ENCODE results near the gene PTPN21.
A peak's percentile ranks its signal among the peaks of the same experiment; 100 is the strongest.

Gene PTPN21

GRCh38 chr14:88463318-88463717, 91.5 kb downstream of the PTPN21 start:
- no peaks in the 10 kb centered on the region for H3K4me1 ChIP-seq (ENCODE audit: control insufficient read depth in 1 of 2, insufficient read depth in 2 of 2, low read length in 2 of 2)

GRCh38 chr14:88454886-88455285, 99.9 kb downstream of the PTPN21 start:
- no peaks in the 10 kb centered on the region for H3K27me3 ChIP-seq (ENCODE audit: insufficient read depth, low read length)
- H2BK5ac ChIP-seq (ENCODE audit: low read depth, low read length, poor library complexity): no peak overlapping the region
- H3K4me2 ChIP-seq (ENCODE audit: low read length): no peak overlapping the region
- H3K36me3 ChIP-seq (ENCODE audit: control insufficient read depth in 1 of 2, insufficient read depth in 2 of 2, low read length in 2 of 2): peaks cover 0 to 2% of the 10 kb centered on the region in 2 experiments
- H4K8ac ChIP-seq (ENCODE audit: low read depth, low read length): no peak overlapping the region
- no peaks in the 10 kb centered on the region for H3K79me2 ChIP-seq (ENCODE audit: control insufficient read depth, insufficient read depth, low read length, poor library complexity)
- H3K9me3 ChIP-seq (ENCODE audit: insufficient read depth, low read depth, low read length): no peaks in the 10 kb centered on the region
- H4K12ac ChIP-seq (ENCODE audit: low read depth, low read length): no peak overlapping the region
- WGBS (ENCODE audit: extremely low coverage, insufficient coverage, insufficient read length): no CpG with 5 or more reads among the region's 2 CpGs
- H3K18ac ChIP-seq (ENCODE audit: low read length): no peak overlapping the region
- H3K4me1 ChIP-seq (ENCODE audit: control insufficient read depth in 1 of 2, insufficient read depth in 2 of 2, low read length in 2 of 2): no peaks in the 10 kb centered on the region
- no peaks in the 10 kb centered on the region for H3K79me1 ChIP-seq (ENCODE audit: low read length)
- H3K27ac ChIP-seq (ENCODE audit: low read depth, low read length): no peak overlapping the region
- H3K4ac ChIP-seq (ENCODE audit: low read depth, low read length): no peak overlapping the region
- no peak overlapping the region for H3K4me3 ChIP-seq (ENCODE audit: low read depth, low read length)
- H2AFZ ChIP-seq (ENCODE audit: insufficient read depth, low read length, poor library complexity): no peak overlapping the region
- no peak overlapping the region for H2BK12ac ChIP-seq (ENCODE audit: low read length)
- H3K23ac ChIP-seq (ENCODE audit: low read length): no peak overlapping the region
- no peak overlapping the region for H2BK120ac ChIP-seq (ENCODE audit: insufficient read depth, low read length, poor library complexity)
- DNase-seq: no peak
- H4K91ac ChIP-seq (ENCODE audit: low read depth, low read length): no peak overlapping the region
- H3K14ac ChIP-seq (ENCODE audit: low read length): no peak overlapping the region
- H3K9ac ChIP-seq (ENCODE audit: low read length): no peak overlapping the region
- H2AK5ac ChIP-seq (ENCODE audit: low read length): no peak overlapping the region

More at GRCh38 chr14:88463318-88463717, 91.5 kb downstream of the PTPN21 start:
- Histone ChIP-seq H3K23ac (ENCODE audit: low read length) (no peak overlapping the region), H3K14ac (ENCODE audit: low read length) (no peak overlapping the region), H3K79me1 (ENCODE audit: low read length) (peaks cover 2% of the 10 kb centered on the region), H3K4me3 (ENCODE audit: low read depth, low read length) (no peak overlapping the region), H3K79me2 (ENCODE audit: control insufficient read depth, insufficient read depth, low read length, poor library complexity) (no peaks in the 10 kb centered on the region), H4K91ac (ENCODE audit: low read depth, low read length) (no peak overlapping the region), H2BK120ac (ENCODE audit: insufficient read depth, low read length, poor library complexity) (no peak overlapping the region), H3K9ac (ENCODE audit: low read length) (no peak overlapping the region), H2AFZ (ENCODE audit: insufficient read depth, low read length, poor library complexity) (no peak overlapping the region), H4K12ac (ENCODE audit: low read depth, low read length) (no peak overlapping the region), H4K8ac (ENCODE audit: low read depth, low read length) (no peak overlapping the region), H3K4ac (ENCODE audit: low read depth, low read length) (no peak overlapping the region), H3K27me3 (ENCODE audit: insufficient read depth, low read length) (no peaks in the 10 kb centered on the region), H3K9me3 (ENCODE audit: insufficient read depth, low read depth, low read length) (peaks cover 5% of the 10 kb centered on the region), H3K36me3 (ENCODE audit: control insufficient read depth in 1 of 2, insufficient read depth in 2 of 2, low read length in 2 of 2) (peaks cover 24 to 26% of the 10 kb centered on the region in 2 experiments), H3K4me2 (ENCODE audit: low read length) (no peak overlapping the region), H2BK5ac (ENCODE audit: low read depth, low read length, poor library complexity) (no peak overlapping the region), H3K27ac (ENCODE audit: low read depth, low read length) (no peak overlapping the region), H2AK5ac (ENCODE audit: low read length) (no peak overlapping the region), H2BK12ac (ENCODE audit: low read length) (no peak overlapping the region), H3K18ac (ENCODE audit: low read length) (no peak overlapping the region)
- DNase-seq: peak in 1 of 2 donors; percentile 66
- whole genome bisulfite sequencing (ENCODE audit: extremely low coverage, insufficient coverage, insufficient read length): no CpG with 5 or more reads among the region's 4 CpGs

GRCh38 chr14:88452231-88452630, 102.6 kb downstream of the PTPN21 start:
- Histone ChIP-seq H3K79me1 (ENCODE audit: low read length) (no peaks in the 10 kb centered on the region), H3K9ac (ENCODE audit: low read length) (no peak overlapping the region), H2BK5ac (ENCODE audit: low read depth, low read length, poor library complexity) (no peak overlapping the region), H2BK120ac (ENCODE audit: insufficient read depth, low read length, poor library complexity) (no peak overlapping the region), H3K18ac (ENCODE audit: low read length) (no peak overlapping the region), H4K12ac (ENCODE audit: low read depth, low read length) (no peak overlapping the region), H3K4me2 (ENCODE audit: low read length) (no peak overlapping the region), H3K9me3 (ENCODE audit: insufficient read depth, low read depth, low read length) (no peaks in the 10 kb centered on the region), H3K4me3 (ENCODE audit: low read depth, low read length) (no peak overlapping the region), H4K8ac (ENCODE audit: low read depth, low read length) (no peak overlapping the region), H3K23ac (ENCODE audit: low read length) (no peak overlapping the region), H4K91ac (ENCODE audit: low read depth, low read length) (no peak overlapping the region), H2AK5ac (ENCODE audit: low read length) (no peak overlapping the region), H3K4me1 (ENCODE audit: control insufficient read depth in 1 of 2, insufficient read depth in 2 of 2, low read length in 2 of 2) (no peaks in the 10 kb centered on the region), H3K14ac (ENCODE audit: low read length) (no peak overlapping the region), H3K36me3 (ENCODE audit: control insufficient read depth in 1 of 2, insufficient read depth in 2 of 2, low read length in 2 of 2) (peaks cover 0 to 2% of the 10 kb centered on the region in 2 experiments), H3K27me3 (ENCODE audit: insufficient read depth, low read length) (no peaks in the 10 kb centered on the region), H3K79me2 (ENCODE audit: control insufficient read depth, insufficient read depth, low read length, poor library complexity) (no peaks in the 10 kb centered on the region), H3K4ac (ENCODE audit: low read depth, low read length) (no peak overlapping the region), H2AFZ (ENCODE audit: insufficient read depth, low read length, poor library complexity) (no peak overlapping the region), H3K27ac (ENCODE audit: low read depth, low read length) (no peak overlapping the region), H2BK12ac (ENCODE audit: low read length) (no peak overlapping the region)
- no CpG with 5 or more reads among the region's 4 CpGs for WGBS (ENCODE audit: extremely low coverage, insufficient coverage, insufficient read length)
- no peak for DNase-seq

GRCh38 chr14:88439088-88439487, 115.7 kb downstream of the PTPN21 start:
- Histone ChIP-seq H3K9me3 (ENCODE audit: insufficient read depth, low read depth, low read length) (no peaks in the 10 kb centered on the region), H3K4me2 (ENCODE audit: low read length) (no peak overlapping the region), H3K9ac (ENCODE audit: low read length) (no peak overlapping the region), H3K4ac (ENCODE audit: low read depth, low read length) (no peak overlapping the region), H2BK120ac (ENCODE audit: insufficient read depth, low read length, poor library complexity) (no peak overlapping the region), H3K79me1 (ENCODE audit: low read length) (no peaks in the 10 kb centered on the region), H3K14ac (ENCODE audit: low read length) (no peak overlapping the region), H2AK5ac (ENCODE audit: low read length) (no peak overlapping the region), H3K36me3 (ENCODE audit: control insufficient read depth in 1 of 2, insufficient read depth in 2 of 2, low read length in 2 of 2) (peaks cover 3 to 5% of the 10 kb centered on the region in 2 experiments), H2BK5ac (ENCODE audit: low read depth, low read length, poor library complexity) (no peak overlapping the region), H3K79me2 (ENCODE audit: control insufficient read depth, insufficient read depth, low read length, poor library complexity) (no peaks in the 10 kb centered on the region), H2BK12ac (ENCODE audit: low read length) (no peak overlapping the region), H3K27me3 (ENCODE audit: insufficient read depth, low read length) (no peaks in the 10 kb centered on the region), H2AFZ (ENCODE audit: insufficient read depth, low read length, poor library complexity) (no peak overlapping the region), H3K27ac (ENCODE audit: low read depth, low read length) (no peak overlapping the region), H3K4me3 (ENCODE audit: low read depth, low read length) (no peak overlapping the region), H3K18ac (ENCODE audit: low read length) (no peak overlapping the region), H3K4me1 (ENCODE audit: control insufficient read depth in 1 of 2, insufficient read depth in 2 of 2, low read length in 2 of 2) (no peaks in the 10 kb centered on the region), H4K12ac (ENCODE audit: low read depth, low read length) (no peak overlapping the region), H3K23ac (ENCODE audit: low read length) (no peak overlapping the region), H4K8ac (ENCODE audit: low read depth, low read length) (no peak overlapping the region), H4K91ac (ENCODE audit: low read depth, low read length) (no peak overlapping the region)
- WGBS (ENCODE audit: extremely low coverage, insufficient coverage, insufficient read length): no CpG with 5 or more reads among the region's 2 CpGs
- DNase-seq: no peak

Data from trophoblast cell (in vitro differentiated cells and primary cell).